ENCODE results near the gene UBE2U.

UBE2U gene

DNA sequence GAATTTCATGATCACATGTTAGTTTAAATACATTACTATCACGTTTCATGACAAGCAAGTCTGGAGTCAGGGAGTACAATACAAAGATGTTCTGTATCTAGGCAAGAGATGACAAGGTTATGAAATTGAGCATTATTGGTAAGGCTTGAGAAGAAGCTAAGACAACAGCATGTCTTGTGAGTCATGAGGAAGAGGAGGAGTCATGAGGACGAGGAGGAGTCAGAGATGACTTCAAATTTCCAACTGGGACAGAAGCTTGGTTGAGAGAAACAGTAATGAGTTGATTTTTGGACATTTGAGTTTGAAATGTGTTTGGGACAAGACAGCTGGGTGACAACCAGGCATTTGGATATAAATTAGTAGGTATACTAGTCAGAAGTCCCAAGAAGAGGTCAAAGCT, 4.3 kb upstream of the UBE2U start:
- Histone ChIP-seq H2AFZ (ENCODE audit: low read length) (no peak overlapping the region), H4K20me1 (ENCODE audit: insufficient read depth, low read length) (no peaks in the 10 kb centered on the region), H3K9me3 (ENCODE audit: low read length) (no peaks in the 10 kb centered on the region), H3K79me2 (ENCODE audit: insufficient read depth, low read length) (no peaks in the 10 kb centered on the region), H3K27ac (ENCODE audit: low read depth, low read length, poor library complexity, severe bottlenecking) (no peak overlapping the region), H3K27me3 (ENCODE audit: insufficient read depth, low read length) (no peaks in the 10 kb centered on the region), H3K4me1 (ENCODE audit: insufficient read depth, low read length, severe bottlenecking) (no peaks in the 10 kb centered on the region), H3K36me3 (ENCODE audit: insufficient read depth, low read length) (no peaks in the 10 kb centered on the region), H3K4me3 (ENCODE audit: low read depth, low read length, poor library complexity, severe bottlenecking) (no peak overlapping the region), H3K9me2 (ENCODE audit: low read depth, low read length) (no peaks in the 10 kb centered on the region), H3K9ac (ENCODE audit: low read length) (no peak overlapping the region), H3K4me2 (ENCODE audit: low read length) (no peak overlapping the region), H3F3A (ENCODE audit: insufficient read depth, low read length) (no peaks in the 10 kb centered on the region)
- TF ChIP-seq EZH2 (IDR thresholded peaks at IDR 0.05; ENCODE audit: borderline replicate concordance, low read length), result no peak
- TF ChIP-seq, protein P1, sequence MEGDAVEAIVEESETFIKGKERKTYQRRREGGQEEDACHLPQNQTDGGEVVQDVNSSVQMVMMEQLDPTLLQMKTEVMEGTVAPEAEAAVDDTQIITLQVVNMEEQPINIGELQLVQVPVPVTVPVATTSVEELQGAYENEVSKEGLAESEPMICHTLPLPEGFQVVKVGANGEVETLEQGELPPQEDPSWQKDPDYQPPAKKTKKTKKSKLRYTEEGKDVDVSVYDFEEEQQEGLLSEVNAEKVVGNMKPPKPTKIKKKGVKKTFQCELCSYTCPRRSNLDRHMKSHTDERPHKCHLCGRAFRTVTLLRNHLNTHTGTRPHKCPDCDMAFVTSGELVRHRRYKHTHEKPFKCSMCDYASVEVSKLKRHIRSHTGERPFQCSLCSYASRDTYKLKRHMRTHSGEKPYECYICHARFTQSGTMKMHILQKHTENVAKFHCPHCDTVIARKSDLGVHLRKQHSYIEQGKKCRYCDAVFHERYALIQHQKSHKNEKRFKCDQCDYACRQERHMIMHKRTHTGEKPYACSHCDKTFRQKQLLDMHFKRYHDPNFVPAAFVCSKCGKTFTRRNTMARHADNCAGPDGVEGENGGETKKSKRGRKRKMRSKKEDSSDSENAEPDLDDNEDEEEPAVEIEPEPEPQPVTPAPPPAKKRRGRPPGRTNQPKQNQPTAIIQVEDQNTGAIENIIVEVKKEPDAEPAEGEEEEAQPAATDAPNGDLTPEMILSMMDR (IDR thresholded peaks at IDR 0.05; ENCODE audit: low read length), result no peak

- Histone ChIP-seq H3K79me2 (ENCODE audit: insufficient read depth, low read length) (no peaks in the 10 kb centered on the region), H2AFZ (ENCODE audit: low read length) (no peak overlapping the region), H3K36me3 (ENCODE audit: insufficient read depth, low read length) (no peaks in the 10 kb centered on the region), H3K27me3 (ENCODE audit: insufficient read depth, low read length) (no peaks in the 10 kb centered on the region), H3K9ac (ENCODE audit: low read length) (no peak overlapping the region), H4K20me1 (ENCODE audit: insufficient read depth, low read length) (no peaks in the 10 kb centered on the region), H3K9me2 (ENCODE audit: low read depth, low read length) (no peaks in the 10 kb centered on the region), H3K4me3 (ENCODE audit: low read depth, low read length, poor library complexity, severe bottlenecking) (no peak overlapping the region), H3K4me2 (ENCODE audit: low read length) (no peak overlapping the region), H3K4me1 (ENCODE audit: insufficient read depth, low read length, severe bottlenecking) (no peaks in the 10 kb centered on the region), H3K27ac (ENCODE audit: low read depth, low read length, poor library complexity, severe bottlenecking) (no peak overlapping the region), H3K9me3 (ENCODE audit: low read length) (no peaks in the 10 kb centered on the region), H3F3A (ENCODE audit: insufficient read depth, low read length) (no peaks in the 10 kb centered on the region)
- TF ChIP-seq EZH2 (IDR thresholded peaks at IDR 0.05; ENCODE audit: borderline replicate concordance, low read length), result no peak
- TF ChIP-seq, protein P1 (IDR thresholded peaks at IDR 0.05; ENCODE audit: low read length), result no peak
These were observed 3.4 kb upstream of the UBE2U start for GRCh38 chr1:64200064-64200463.

- TF ChIP-seq EZH2 (IDR thresholded peaks at IDR 0.05; ENCODE audit: borderline replicate concordance, low read length), result no peak
- TF ChIP-seq, protein P1 (IDR thresholded peaks at IDR 0.05; ENCODE audit: low read length), result no peak
- H4K20me1 ChIP-seq (ENCODE audit: insufficient read depth, low read length), result no peaks in the 10 kb centered on the region
- no peak overlapping the region for H3K4me2 ChIP-seq (ENCODE audit: low read length)
- H3K27me3 ChIP-seq (ENCODE audit: insufficient read depth, low read length), result no peaks in the 10 kb centered on the region
- H3K9ac ChIP-seq (ENCODE audit: low read length), result no peak overlapping the region
- H3K9me2 ChIP-seq (ENCODE audit: low read depth, low read length), result no peaks in the 10 kb centered on the region
- no peak overlapping the region for H2AFZ ChIP-seq (ENCODE audit: low read length)
- no peaks in the 10 kb centered on the region for H3K9me3 ChIP-seq (ENCODE audit: low read length)
- H3K4me1 ChIP-seq (ENCODE audit: insufficient read depth, low read length, severe bottlenecking), result no peaks in the 10 kb centered on the region
- H3K27ac ChIP-seq (ENCODE audit: low read depth, low read length, poor library complexity, severe bottlenecking), result no peak overlapping the region
- no peaks in the 10 kb centered on the region for H3K79me2 ChIP-seq (ENCODE audit: insufficient read depth, low read length)
- H3F3A ChIP-seq (ENCODE audit: insufficient read depth, low read length), result no peaks in the 10 kb centered on the region
- no peak overlapping the region for H3K4me3 ChIP-seq (ENCODE audit: low read depth, low read length, poor library complexity, severe bottlenecking)
- H3K36me3 ChIP-seq (ENCODE audit: insufficient read depth, low read length), result no peaks in the 10 kb centered on the region
These were observed 5.8 kb downstream of the UBE2U start for GRCh38 chr1:64209221-64209620.
